ENCODE data around the gene ENTREP3. TPM values are rescaled to one million over a fixed set of nuclear protein-coding genes. Genes with fewer than 3 reads are reported as not detected.
A peak's percentile ranks its signal among the peaks of the same experiment; 100 is the strongest.

ENTREP3 gene
- total RNA-seq, 1 donor from 2014 or later: 14.8 TPM

DNA sequence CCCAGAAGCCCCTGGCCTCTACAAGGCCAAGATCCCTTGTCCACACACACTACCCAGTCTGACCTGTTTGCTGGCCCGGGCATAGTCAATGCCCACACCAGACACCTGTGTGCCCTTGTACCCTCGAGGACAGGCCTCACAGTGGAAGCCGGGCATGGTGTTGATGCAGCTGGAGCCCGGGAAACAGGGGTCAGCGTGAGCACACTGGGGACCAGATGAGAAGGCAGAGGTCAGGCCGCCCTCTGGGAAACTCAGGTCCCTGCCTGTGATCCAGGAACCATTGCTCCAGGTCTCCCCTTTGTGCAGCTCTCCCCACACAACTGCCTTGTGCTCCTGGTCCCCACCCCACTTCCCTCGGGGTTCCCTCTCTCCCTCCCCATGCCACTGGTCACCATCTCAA lies 53.1 kb downstream of the ENTREP3 start:
- Mint-ChIP-seq H3K27ac (no peak overlapping the region), H3K4me1 (peaks cover 6% of the 10 kb centered on the region), H3K9me3 (no peaks in the 10 kb centered on the region), H3K27me3 (no peaks in the 10 kb centered on the region), H3K4me3 (no peak overlapping the region), H3K36me3 (ENCODE audit: low read depth) (no peaks in the 10 kb centered on the region)
- no peak for DNase-seq
- CTCF ChIA-PET: no interaction called here
- POLR2A ChIA-PET: interaction anchor here (2.7 kb wide), 1 partner anchor 8 kb away, joined by 11 read pairs; no protein-coding TSS in a partner anchor
- TF ChIP-seq, protein P1, sequence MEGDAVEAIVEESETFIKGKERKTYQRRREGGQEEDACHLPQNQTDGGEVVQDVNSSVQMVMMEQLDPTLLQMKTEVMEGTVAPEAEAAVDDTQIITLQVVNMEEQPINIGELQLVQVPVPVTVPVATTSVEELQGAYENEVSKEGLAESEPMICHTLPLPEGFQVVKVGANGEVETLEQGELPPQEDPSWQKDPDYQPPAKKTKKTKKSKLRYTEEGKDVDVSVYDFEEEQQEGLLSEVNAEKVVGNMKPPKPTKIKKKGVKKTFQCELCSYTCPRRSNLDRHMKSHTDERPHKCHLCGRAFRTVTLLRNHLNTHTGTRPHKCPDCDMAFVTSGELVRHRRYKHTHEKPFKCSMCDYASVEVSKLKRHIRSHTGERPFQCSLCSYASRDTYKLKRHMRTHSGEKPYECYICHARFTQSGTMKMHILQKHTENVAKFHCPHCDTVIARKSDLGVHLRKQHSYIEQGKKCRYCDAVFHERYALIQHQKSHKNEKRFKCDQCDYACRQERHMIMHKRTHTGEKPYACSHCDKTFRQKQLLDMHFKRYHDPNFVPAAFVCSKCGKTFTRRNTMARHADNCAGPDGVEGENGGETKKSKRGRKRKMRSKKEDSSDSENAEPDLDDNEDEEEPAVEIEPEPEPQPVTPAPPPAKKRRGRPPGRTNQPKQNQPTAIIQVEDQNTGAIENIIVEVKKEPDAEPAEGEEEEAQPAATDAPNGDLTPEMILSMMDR (IDR thresholded peaks at IDR 0.05): no peak
- no peak for ATAC-seq (ENCODE audit: low read depth)
- intact Hi-C loops (cut with micrococcal nuclease): no loop called here

GRCh38 chr1:155200920-155201319 lies 54.4 kb downstream of the ENTREP3 start:
- no peaks in the 10 kb centered on the region for H3K9me3 Mint-ChIP-seq
- POLR2A ChIA-PET: no interaction called here
- no peak for ATAC-seq (ENCODE audit: low read depth)

DNA sequence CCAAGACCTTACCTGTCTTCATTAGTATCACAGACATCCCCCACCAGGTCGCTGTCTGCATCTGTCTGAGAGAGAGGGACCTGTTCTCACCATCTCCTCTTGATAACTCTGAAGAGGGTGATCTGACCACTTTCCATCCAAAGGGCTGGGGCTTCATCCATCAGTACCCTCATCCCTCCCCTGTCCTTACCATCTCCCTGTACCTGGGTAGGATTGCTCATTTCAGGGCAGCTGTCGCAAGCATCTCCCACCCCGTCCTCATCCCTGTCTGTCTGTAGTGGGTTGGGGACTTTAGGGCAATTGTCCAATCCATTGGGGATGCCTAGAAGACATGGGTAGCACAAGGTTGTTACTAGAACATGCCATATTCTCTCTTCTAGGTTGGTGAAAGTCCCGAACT lies 55.5 kb downstream of the ENTREP3 start:
- H3K27ac Mint-ChIP-seq: no peak overlapping the region
- CTCF ChIA-PET: no interaction called here

More at GRCh38 chr1:155200920-155201319, 54.4 kb downstream of the ENTREP3 start:
- no peaks in the 10 kb centered on the region for H3K4me1 Mint-ChIP-seq
- intact Hi-C loops (cut with micrococcal nuclease): no loop called here
- H3K4me3 Mint-ChIP-seq: no peak overlapping the region
- no peaks in the 10 kb centered on the region for H3K27me3 Mint-ChIP-seq
- TF ChIP-seq, protein P1 (IDR thresholded peaks at IDR 0.05): no peak
- no peaks in the 10 kb centered on the region for H3K36me3 Mint-ChIP-seq (ENCODE audit: low read depth)
- CTCF ChIA-PET: interaction anchor here (0.8 kb wide), 1 partner anchor 16 kb away, joined by 3 read pairs; no protein-coding TSS in a partner anchor
- no peak overlapping the region for H3K27ac Mint-ChIP-seq
- DNase-seq: no peak

GRCh38 chr1:155198547-155198906 lies 56.8 kb downstream of the ENTREP3 start:
- POLR2A ChIA-PET: no interaction called here
- Mint-ChIP-seq H3K4me1 (peaks cover 13% of the 10 kb centered on the region), H3K27me3 (no peaks in the 10 kb centered on the region), H3K4me3 (no peak overlapping the region), H3K27ac (no peak overlapping the region), H3K9me3 (no peaks in the 10 kb centered on the region), H3K36me3 (ENCODE audit: low read depth) (no peaks in the 10 kb centered on the region)
- DNase-seq (no peak), ATAC-seq (ENCODE audit: low read depth) (no peak)
- TF ChIP-seq, protein P1 (IDR thresholded peaks at IDR 0.05): no peak
- intact Hi-C loops (cut with micrococcal nuclease): no loop called here
- CTCF ChIA-PET: no interaction called here

More for the DNA sequence above, 55.5 kb downstream of the ENTREP3 start:
- TF ChIP-seq, protein P1 (IDR thresholded peaks at IDR 0.05): no peak
- H3K9me3 Mint-ChIP-seq: no peaks in the 10 kb centered on the region
- intact Hi-C loops (cut with micrococcal nuclease): no loop called here
- no peak overlapping the region for H3K4me3 Mint-ChIP-seq
- POLR2A ChIA-PET: no interaction called here
- H3K27me3 Mint-ChIP-seq: no peaks in the 10 kb centered on the region
- H3K36me3 Mint-ChIP-seq (ENCODE audit: low read depth): no peaks in the 10 kb centered on the region
- ATAC-seq (ENCODE audit: low read depth) (no peak), DNase-seq (no peak)
- H3K4me1 Mint-ChIP-seq: peaks cover 3% of the 10 kb centered on the region

GRCh38 chr1:155197901-155198546 lies 57.3 kb downstream of the ENTREP3 start:
- H3K27me3 Mint-ChIP-seq: no peaks in the 10 kb centered on the region
- peak overlapping the region; percentile 14 for H3K27ac Mint-ChIP-seq
- DNase-seq: no peak
- H3K4me3 Mint-ChIP-seq: no peak overlapping the region
- CTCF ChIA-PET: no interaction called here
- intact Hi-C loops (cut with micrococcal nuclease): no loop called here
- H3K4me1 Mint-ChIP-seq: peaks cover 18% of the 10 kb centered on the region
- POLR2A ChIA-PET: no interaction called here
- no peaks in the 10 kb centered on the region for H3K9me3 Mint-ChIP-seq
- no peaks in the 10 kb centered on the region for H3K36me3 Mint-ChIP-seq (ENCODE audit: low read depth)
- ATAC-seq (ENCODE audit: low read depth): no peak
- TF ChIP-seq, protein P1 (IDR thresholded peaks at IDR 0.05): no peak

Other genes with a start within 250 kb of the ENTREP3 start
- 1.0 TPM in 1 of 2 replicates, not detected in the other for gene DCST2, start 221.7 kb downstream of the ENTREP3 start, total RNA-seq
- not detected in 2 replicates for gene DCST1, start 221.7 kb downstream of the ENTREP3 start, total RNA-seq
- gene ADAM15, start 204.2 kb downstream of the ENTREP3 start, total RNA-seq: 11.3 and 13.7 TPM in 2 replicates
- 7.8 and 9.5 TPM in 2 replicates for gene EFNA4, start 191.7 kb downstream of the ENTREP3 start, total RNA-seq
- gene EFNA3, start 176.6 kb downstream of the ENTREP3 start, total RNA-seq: 1.2 and 1.7 TPM in 2 replicates
- 0.29 TPM in 1 of 2 replicates, not detected in the other for gene EFNA1, start 127.6 kb downstream of the ENTREP3 start, total RNA-seq
- gene SLC50A1, start 119.6 kb downstream of the ENTREP3 start, total RNA-seq: 77.3 and 85.2 TPM in 2 replicates
- gene DPM3, start 115.0 kb downstream of the ENTREP3 start, total RNA-seq: 33.2 and 36.8 TPM in 2 replicates
- gene KRTCAP2, start 82.2 kb downstream of the ENTREP3 start, total RNA-seq: 128 and 132 TPM in 2 replicates
- 1.2 and 1.9 TPM in 2 replicates for gene TRIM46, start 81.6 kb downstream of the ENTREP3 start, total RNA-seq
- gene THBS3, start 47.6 kb downstream of the ENTREP3 start, total RNA-seq: 9.7 and 15.3 TPM in 2 replicates
- 36.7 and 38.2 TPM in 2 replicates for gene MTX1, start 46.8 kb downstream of the ENTREP3 start, total RNA-seq
- gene SCAMP3, start 6.9 kb upstream of the ENTREP3 start, total RNA-seq: 71.8 and 78.6 TPM in 2 replicates
- 109 and 112 TPM in 2 replicates for gene CLK2, start 18.0 kb upstream of the ENTREP3 start, total RNA-seq
- gene HCN3, start 22.0 kb upstream of the ENTREP3 start, total RNA-seq: 2.7 TPM in 2 replicates
- 0.18 TPM in 1 of 2 replicates, not detected in the other for gene PKLR, start 46.0 kb upstream of the ENTREP3 start, total RNA-seq
- 241 and 242 TPM in 2 replicates for gene FDPS, start 53.4 kb upstream of the ENTREP3 start, total RNA-seq
- gene RUSC1, start 65.4 kb upstream of the ENTREP3 start, total RNA-seq: 15.0 TPM in 2 replicates